Thymus (tissue), 11 donors: ENCODE measurements around the gene ZNF319. TPM values are rescaled to one million over a fixed set of nuclear protein-coding genes. Genes with fewer than 3 reads are reported as not detected.

Experiments
- DNase-seq, 9 donors: peaks; one replicate each; pipeline ENCODE4 v3.0.0-alpha.2; 2013; ENCODE audit warnings: low spot score in 9 of 9, low read depth in 6 of 9, missing footprints in 1 of 9
- H3K27ac ChIP-seq, 2 donors: one replicate each; pipeline ENCODE4 v1.5.1; 2013; ENCODE audit warnings: control low read depth in 1 of 2, low read depth in 1 of 2, low read length in 1 of 2, mild to moderate bottlenecking in 1 of 2, moderate library complexity in 1 of 2
- H3K27me3 ChIP-seq, 2 donors: one replicate each; pipeline ENCODE4 v1.5.1; 2013; ENCODE audit warnings: low read length in 1 of 2; ENCODE audit not compliant: control insufficient read depth in 2 of 2, insufficient read depth in 1 of 2
- H3K36me3 ChIP-seq, 2 donors: one replicate each; pipeline ENCODE4 v1.5.1; 2013; ENCODE audit warnings: low read length in 1 of 2, mild to moderate bottlenecking in 1 of 2, moderate library complexity in 1 of 2; ENCODE audit not compliant: control insufficient read depth in 2 of 2, insufficient read depth in 2 of 2
- H3K4me1 ChIP-seq, 2 donors: one replicate each; pipeline ENCODE4 v1.5.1; 2013; ENCODE audit warnings: low read length in 2 of 2; ENCODE audit not compliant: control insufficient read depth in 2 of 2, insufficient read depth in 2 of 2
- H3K4me3 ChIP-seq, 2 donors: one replicate each; pipeline ENCODE4 v1.5.1; 2013; ENCODE audit warnings: low read length in 2 of 2, control low read depth in 1 of 2, mild to moderate bottlenecking in 1 of 2
- H3K9me3 ChIP-seq, 2 donors: one replicate each; pipeline ENCODE4 v1.5.1; 2013; ENCODE audit warnings: low read length in 1 of 2, mild to moderate bottlenecking in 1 of 2; ENCODE audit not compliant: control insufficient read depth in 2 of 2, insufficient read depth in 1 of 2
- WGBS: extraction: QIAGEN DNeasy Blood & Tissue Kit; methylation state at CpG from one replicate; pipeline ENCODE4 v1.1.7; 2013; 5-methylcytosine and 5-hydroxymethylcytosine counted together
- polyA plus RNA-seq: library from polyadenylated mRNA; stranded (reverse); fragments of 200-250 nt; gene quantifications from one replicate; pipeline ENCODE4 v1.2.3, GENCODE V29; 2013
- total RNA-seq: library from RNA; stranded (reverse); fragments of 120-200 nt; gene quantifications from one replicate; pipeline ENCODE4 v1.2.4, GENCODE V29; 2013
- donor health status: healthy.

The ZNF319 gene
- total and polyA plus RNA-seq, 2 donors: 1.7 to 6.9 TPM

DNA sequence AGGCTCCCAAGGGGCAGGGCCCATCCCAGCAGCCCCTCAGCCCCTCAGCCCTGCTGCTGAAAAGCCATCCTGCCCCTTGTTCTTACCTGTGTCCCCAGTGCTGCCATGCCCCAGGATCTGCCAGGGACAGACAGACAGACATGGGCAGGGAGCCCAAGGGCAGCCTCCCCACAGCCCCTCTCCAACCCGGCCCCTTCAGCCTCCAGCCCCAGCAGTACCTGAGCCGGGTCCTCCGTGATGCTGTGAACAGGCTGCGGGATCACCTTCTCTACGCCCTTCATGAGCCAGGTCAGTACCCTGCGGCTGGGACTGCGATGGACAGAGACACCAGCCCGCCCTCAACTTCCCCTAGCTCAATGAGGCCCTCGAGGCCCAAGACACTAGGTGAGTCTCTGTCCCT, 37.7 kb downstream of the ZNF319 start:
- Histone ChIP-seq H3K27me3 (no peaks in the 10 kb centered on the region), H3K36me3 (no peaks in the 10 kb centered on the region), H3K4me1 (no peaks in the 10 kb centered on the region), H3K27ac (no peak overlapping the region), H3K4me3 (no peak overlapping the region), H3K9me3 (no peaks in the 10 kb centered on the region)
- WGBS: 89% methylated on average over 9 of the region's 9 CpGs
- no peak for DNase-seq

DNA sequence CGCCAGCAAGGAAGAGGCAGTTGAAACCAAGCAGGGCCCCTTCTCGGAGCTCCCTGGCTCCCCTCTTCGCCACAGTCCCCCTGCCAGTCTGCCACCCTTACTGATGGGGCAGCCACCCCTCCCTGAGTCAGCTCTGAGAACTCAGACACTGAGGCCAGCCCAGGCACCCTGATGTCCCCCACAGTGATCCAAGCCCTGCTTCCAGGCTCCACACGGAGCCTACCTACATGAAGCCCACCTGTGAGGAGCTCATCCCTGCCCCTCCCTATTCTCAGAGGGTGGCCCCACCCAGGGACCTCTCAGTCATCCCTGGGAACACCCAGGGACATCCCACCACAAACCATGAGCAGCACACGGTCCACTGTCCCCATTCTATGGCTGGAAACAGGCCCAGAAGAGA, 38.4 kb downstream of the ZNF319 start:
- Histone ChIP-seq H3K4me3 (no peak overlapping the region), H3K9me3 (no peaks in the 10 kb centered on the region), H3K27ac (no peak overlapping the region), H3K27me3 (no peaks in the 10 kb centered on the region), H3K36me3 (no peaks in the 10 kb centered on the region), H3K4me1 (no peaks in the 10 kb centered on the region)
- 92% methylated on average over 5 of the region's 5 CpGs for whole genome bisulfite sequencing
- DNase-seq: no peak

DNA sequence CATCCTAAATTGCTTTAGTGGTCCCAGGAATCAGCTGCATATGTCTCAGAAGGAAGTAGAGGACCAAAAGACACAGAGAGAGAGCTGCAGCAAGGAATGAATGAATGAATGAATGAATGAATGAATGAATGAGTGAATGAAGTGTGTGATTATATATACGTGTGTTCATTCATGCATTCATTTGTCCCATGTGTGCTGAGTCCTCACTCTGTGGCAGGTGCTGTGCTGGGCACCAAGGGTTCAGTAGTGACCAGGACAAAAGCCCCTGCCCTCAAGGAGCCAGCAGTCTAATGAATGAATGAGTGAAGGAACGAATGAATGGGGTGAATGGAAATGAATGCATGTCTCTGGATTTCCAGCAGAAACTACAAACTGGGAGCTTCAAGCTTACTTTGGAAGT, 38.9 kb downstream of the ZNF319 start:
- no peak for DNase-seq
- H3K9me3 ChIP-seq: no peaks in the 10 kb centered on the region
- WGBS: 89% methylated on average over 2 of the region's 2 CpGs

DNA sequence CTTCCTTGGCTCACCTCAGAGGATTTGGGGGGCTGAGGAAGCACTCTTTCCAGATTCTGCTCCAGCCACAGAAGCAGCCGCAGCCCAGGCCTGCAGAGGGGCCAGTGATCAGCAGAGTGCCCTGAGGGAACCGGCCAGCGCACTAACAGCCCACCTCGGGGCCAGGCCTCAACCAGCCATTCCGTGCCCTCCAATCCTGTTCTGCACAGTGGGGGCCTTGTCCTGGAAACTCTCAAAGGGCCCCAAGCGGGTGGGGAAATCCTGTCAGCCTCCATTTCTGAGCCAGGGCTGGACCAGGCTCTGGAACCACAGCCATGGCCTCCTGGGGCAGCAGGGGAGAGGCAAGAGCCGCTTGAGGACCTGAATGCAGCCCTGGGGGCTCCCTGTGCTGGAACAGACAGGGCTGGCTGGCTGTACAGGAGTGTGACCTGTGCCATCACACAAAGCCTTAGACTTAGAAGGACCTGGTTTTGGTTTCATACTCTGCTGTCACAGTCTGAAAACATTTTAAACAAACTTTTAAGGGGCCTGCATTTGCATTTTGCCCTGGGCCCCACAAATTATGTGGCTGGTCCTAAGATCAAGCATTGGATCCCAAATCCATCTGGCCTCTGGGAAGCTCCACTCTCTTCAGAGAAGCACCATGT, 39.5 kb downstream of the ZNF319 start:
- DNase-seq: no peak
- no peaks in the 10 kb centered on the region for H3K36me3 ChIP-seq
- 96% methylated on average over 7 of the region's 7 CpGs for WGBS
- no peaks in the 10 kb centered on the region for H3K9me3 ChIP-seq
- H3K4me1 ChIP-seq: no peaks in the 10 kb centered on the region
- H3K27ac ChIP-seq: no peak overlapping the region
- H3K4me3 ChIP-seq: no peak overlapping the region
- H3K27me3 ChIP-seq: no peaks in the 10 kb centered on the region

More for the DNA sequence above, 38.9 kb downstream of the ZNF319 start:
- Histone ChIP-seq H3K4me3 (no peak overlapping the region), H3K36me3 (no peaks in the 10 kb centered on the region), H3K4me1 (no peaks in the 10 kb centered on the region), H3K27me3 (no peaks in the 10 kb centered on the region), H3K27ac (no peak overlapping the region)

DNA sequence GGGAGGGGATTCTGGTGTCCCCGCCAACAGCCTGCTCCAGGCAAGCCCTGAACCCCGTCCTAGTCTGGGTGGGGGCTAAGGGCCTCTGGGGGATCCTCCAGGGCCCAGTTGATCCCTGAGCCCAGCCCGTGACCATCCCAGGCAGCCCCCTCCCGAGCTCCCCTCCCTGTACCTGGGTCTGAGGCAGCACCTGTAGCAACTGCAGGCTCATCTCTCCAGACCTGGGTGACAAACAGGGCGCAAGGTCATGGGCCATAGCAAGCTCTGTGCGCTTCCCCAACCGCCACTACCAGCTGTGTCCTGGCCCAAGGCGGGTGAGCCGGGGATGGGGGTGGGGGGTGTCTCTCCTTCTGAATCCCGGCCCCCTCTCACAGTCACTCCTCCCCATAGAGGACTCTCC, 40.2 kb downstream of the ZNF319 start:
- 94% methylated on average over 10 of the region's 10 CpGs for WGBS
- Histone ChIP-seq H3K27ac (no peak overlapping the region), H3K4me1 (no peaks in the 10 kb centered on the region)

DNA sequence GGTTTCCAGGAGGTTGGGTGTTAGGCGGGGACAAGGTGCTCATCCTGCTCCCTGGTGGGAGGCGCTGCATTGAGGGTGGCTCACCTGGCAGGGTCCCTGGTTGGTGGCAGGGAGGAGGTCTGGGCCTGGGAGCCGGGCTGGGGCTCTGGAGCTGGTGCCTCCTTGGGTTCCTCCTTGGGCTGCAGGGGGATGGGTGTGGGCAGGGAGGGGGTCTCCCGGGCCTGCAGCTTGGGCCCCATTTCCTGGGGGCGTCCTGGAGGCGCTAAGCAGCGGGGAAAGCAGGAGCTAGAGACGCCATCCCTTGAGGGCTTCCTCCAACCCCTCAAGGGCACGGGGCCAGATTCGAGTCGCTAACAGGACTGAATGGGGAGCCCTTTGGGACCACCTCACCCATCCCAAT, 40.7 kb downstream of the ZNF319 start:
- H3K36me3 ChIP-seq: no peaks in the 10 kb centered on the region
- no peak overlapping the region for H3K27ac ChIP-seq
- no peaks in the 10 kb centered on the region for H3K9me3 ChIP-seq
- DNase-seq: no peak
- H3K4me1 ChIP-seq: no peaks in the 10 kb centered on the region
- WGBS: 90% methylated on average over 11 of the region's 11 CpGs
- H3K27me3 ChIP-seq: no peaks in the 10 kb centered on the region
- H3K4me3 ChIP-seq: no peak overlapping the region

More for the DNA sequence above, 40.2 kb downstream of the ZNF319 start:
- DNase-seq: no peak
- Histone ChIP-seq H3K36me3 (no peaks in the 10 kb centered on the region), H3K4me3 (no peak overlapping the region), H3K27me3 (no peaks in the 10 kb centered on the region), H3K9me3 (no peaks in the 10 kb centered on the region)

DNA sequence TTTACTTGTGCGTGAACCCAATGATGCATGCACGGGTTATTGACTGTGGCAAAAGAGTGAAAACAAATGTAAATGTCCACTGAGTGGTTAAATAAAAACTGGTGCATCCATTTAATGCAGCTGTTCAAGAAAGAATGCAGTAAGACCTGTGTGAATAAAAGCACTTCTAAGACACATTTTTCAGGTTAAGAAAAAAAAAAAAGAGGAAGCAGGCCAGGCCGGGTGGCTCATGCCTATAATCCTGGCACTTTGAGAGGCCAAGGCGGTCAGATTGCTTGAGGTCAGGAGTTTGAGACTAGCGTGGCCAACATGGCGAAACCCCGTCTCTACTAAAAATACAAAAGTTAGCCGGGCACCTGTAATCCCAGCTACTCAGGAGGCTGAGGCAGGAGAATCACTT, 41.4 kb downstream of the ZNF319 start:
- Histone ChIP-seq H3K4me1 (no peaks in the 10 kb centered on the region), H3K36me3 (no peaks in the 10 kb centered on the region), H3K9me3 (no peaks in the 10 kb centered on the region), H3K27me3 (no peaks in the 10 kb centered on the region), H3K27ac (no peak overlapping the region), H3K4me3 (no peak overlapping the region)
- 79% methylated on average over 8 of the region's 8 CpGs for WGBS
- DNase-seq: no peak

DNA sequence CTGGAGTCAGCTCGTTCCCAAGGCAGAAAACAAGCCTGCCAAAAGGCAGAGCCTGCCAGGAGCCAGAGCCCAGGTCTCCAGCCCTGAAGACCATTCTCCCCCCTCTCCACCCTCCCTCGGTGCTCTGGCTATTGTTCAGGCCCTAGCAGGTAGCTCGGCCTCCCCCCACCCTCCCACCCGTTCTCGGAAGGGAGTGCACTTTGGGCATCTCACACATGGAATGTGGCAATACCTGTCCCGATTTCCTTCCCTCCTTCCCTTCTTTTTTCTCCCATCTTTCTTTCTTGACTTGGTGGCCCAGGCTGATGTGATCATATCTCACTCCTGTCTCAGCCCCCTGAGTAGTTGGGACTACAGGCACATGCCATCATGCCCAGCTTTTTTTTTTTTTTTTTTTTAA, 41.9 kb downstream of the ZNF319 start:
- DNase-seq: no peak
- Histone ChIP-seq H3K9me3 (no peaks in the 10 kb centered on the region), H3K36me3 (no peaks in the 10 kb centered on the region), H3K27me3 (no peaks in the 10 kb centered on the region), H3K4me1 (no peaks in the 10 kb centered on the region), H3K27ac (no peak overlapping the region), H3K4me3 (no peak overlapping the region)
- 92% methylated on average over 6 of the region's 6 CpGs for WGBS

DNA sequence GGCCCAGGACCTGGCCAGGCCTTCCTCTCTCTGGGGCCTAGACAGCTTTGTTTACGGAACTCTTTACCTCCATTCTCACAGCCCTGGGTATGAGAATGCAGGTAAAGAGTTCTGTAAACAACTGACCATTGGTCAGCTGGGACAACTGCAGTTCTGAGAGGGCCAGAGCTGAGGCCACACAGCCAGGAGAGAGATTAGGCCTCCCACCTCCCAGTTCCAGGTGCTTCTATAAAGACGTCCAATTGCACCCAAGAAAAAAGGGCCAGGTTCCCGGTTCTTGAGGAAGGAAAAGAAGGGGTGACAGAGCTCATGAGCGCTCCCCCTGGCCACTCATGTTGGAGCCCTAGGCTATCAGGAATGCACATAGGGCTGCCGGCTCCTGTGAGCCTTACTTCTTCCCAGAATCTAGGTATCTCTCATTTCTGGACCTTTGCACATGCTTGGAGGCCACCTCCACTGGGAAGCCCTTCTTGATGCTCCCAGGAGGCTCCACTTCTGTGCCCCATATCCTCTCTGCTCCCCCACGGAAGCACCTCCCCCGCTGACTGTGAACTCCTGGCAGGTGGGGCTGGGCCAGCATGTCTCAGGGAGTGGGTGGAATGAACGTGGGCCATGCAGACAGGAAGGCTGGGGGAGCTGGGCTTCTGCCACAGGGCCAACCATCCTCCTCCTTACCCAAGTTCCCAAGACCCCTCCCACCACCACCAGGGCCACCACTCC, 42.6 kb downstream of the ZNF319 start:
- H3K4me3 ChIP-seq: no peak overlapping the region
- DNase-seq: no peak
- WGBS: 89% methylated on average over 8 of the region's 8 CpGs
- H3K9me3 ChIP-seq: no peaks in the 10 kb centered on the region
- no peaks in the 10 kb centered on the region for H3K36me3 ChIP-seq
- H3K27me3 ChIP-seq: no peaks in the 10 kb centered on the region
- H3K4me1 ChIP-seq: no peaks in the 10 kb centered on the region
- H3K27ac ChIP-seq: no peak overlapping the region
